A673 (cell line): ENCODE measurements around the gene MAML1. TPM values are rescaled to one million over a fixed set of nuclear protein-coding genes. Genes with fewer than 3 reads are reported as not detected.

ENCODE experiments used
- BruUV-seq: library from RNA; stranded (reverse); fragments of 400-500 nt; replicated peaks from 2 replicates; lab custom pipeline; 2021; lab: Mats Ljungman, UMichigan
- CTCF ChIA-PET: fragments of 300-600 bp; sonication (Branson Sonifier 250); formaldehyde crosslinking; loops from one replicate; lab custom pipeline; 2022; ENCODE audit warnings: antibody characterized with exemption; lab: Charles Lee
- POLR2A ChIA-PET: fragments of 300-600 bp; sonication (Branson Sonifier 250); formaldehyde crosslinking; loops from one replicate; lab custom pipeline; 2022; ENCODE audit warnings: antibody characterized with exemption; ENCODE audit not compliant: low non-redundant PET; lab: Charles Lee
- DNase-seq: peaks from one replicate; pipeline ENCODE4 v3.0.0-alpha.2; 2015; ENCODE audit warnings: low spot score
- H3K27ac ChIP-seq: fragments of 200-600 bp; sonication (generic); 2 replicates; pipeline ENCODE4 v1.5.1; 2016; ENCODE audit warnings: mixed run types, low read depth, mild to moderate bottlenecking, mixed read lengths, antibody characterized with exemption, low read length; ENCODE audit not compliant: poor library complexity, severe bottlenecking
- H3K27me3 ChIP-seq: fragments of 200-600 bp; sonication (generic); replicated peaks from 2 replicates; pipeline ENCODE4 v1.6.1; 2017; ENCODE audit warnings: mixed run types, low read depth, mild to moderate bottlenecking, mixed read lengths, antibody characterized with exemption, low read length; ENCODE audit not compliant: insufficient read depth, poor library complexity
- H3K36me3 ChIP-seq: fragments of 200-600 bp; sonication (generic); 2 replicates; pipeline ENCODE4 v1.6.1; 2016; ENCODE audit warnings: mixed run types, mild to moderate bottlenecking, mixed read lengths, antibody characterized with exemption, low read length; ENCODE audit not compliant: insufficient read depth, poor library complexity, severe bottlenecking
- H3K4me1 ChIP-seq: fragments of 200-600 bp; sonication (generic); 2 replicates; pipeline ENCODE4 v1.6.1; 2017; ENCODE audit warnings: mixed run types, mild to moderate bottlenecking, mixed read lengths, antibody characterized with exemption, low read length; ENCODE audit not compliant: insufficient read depth, poor library complexity, severe bottlenecking
- H3K4me3 ChIP-seq: fragments of 200-600 bp; sonication (generic); 2 replicates; pipeline ENCODE4 v1.5.1; 2016; ENCODE audit warnings: low read depth, mixed run types, mild to moderate bottlenecking, mixed read lengths, low read length; ENCODE audit not compliant: poor library complexity, severe bottlenecking
- H3K9me3 ChIP-seq: fragments of 200-600 bp; sonication (generic); 2 replicates; pipeline ENCODE4 v1.6.1; 2016; ENCODE audit warnings: mixed run types, low read depth, mild to moderate bottlenecking, mixed read lengths, antibody characterized with exemption, low read length; ENCODE audit not compliant: poor library complexity, severe bottlenecking
- EZH2 ChIP-seq: fragments of 200-600 bp; sonication (generic); IDR thresholded peaks from 2 replicates; pipeline ENCODE4 v1.6.1; 2017; ENCODE audit warnings: borderline replicate concordance, low read depth, mild to moderate bottlenecking, mixed read lengths, antibody characterized with exemption, low read length; ENCODE audit not compliant: poor library complexity, severe bottlenecking
- intact Hi-C: fragments of 100-400 bp; cut with micrococcal nuclease; formaldehyde crosslinking; loops from one replicate; pipeline ENCODE4 v1.10.0; 2022; ENCODE audit not compliant: unreplicated experiment
- total RNA-seq: library from RNA; stranded (reverse); gene quantifications from 2 replicates; pipeline ENCODE4 v1.2.3, GENCODE V29; 2021
- TF ChIP-seq, protein P1 (sequence below): fragments of 300-800, 200-600 bp; sonication (generic); conservative IDR thresholded peaks from 2 replicates; pipeline ENCODE4 v1.5.1; 2017; ENCODE audit warnings: low read depth, mild to moderate bottlenecking, antibody characterized with exemption, low read length, moderate library complexity, mixed read lengths

The MAML1 gene
- total RNA-seq, 1 experiment from 2014 or later = 34.3 TPM

DNA sequence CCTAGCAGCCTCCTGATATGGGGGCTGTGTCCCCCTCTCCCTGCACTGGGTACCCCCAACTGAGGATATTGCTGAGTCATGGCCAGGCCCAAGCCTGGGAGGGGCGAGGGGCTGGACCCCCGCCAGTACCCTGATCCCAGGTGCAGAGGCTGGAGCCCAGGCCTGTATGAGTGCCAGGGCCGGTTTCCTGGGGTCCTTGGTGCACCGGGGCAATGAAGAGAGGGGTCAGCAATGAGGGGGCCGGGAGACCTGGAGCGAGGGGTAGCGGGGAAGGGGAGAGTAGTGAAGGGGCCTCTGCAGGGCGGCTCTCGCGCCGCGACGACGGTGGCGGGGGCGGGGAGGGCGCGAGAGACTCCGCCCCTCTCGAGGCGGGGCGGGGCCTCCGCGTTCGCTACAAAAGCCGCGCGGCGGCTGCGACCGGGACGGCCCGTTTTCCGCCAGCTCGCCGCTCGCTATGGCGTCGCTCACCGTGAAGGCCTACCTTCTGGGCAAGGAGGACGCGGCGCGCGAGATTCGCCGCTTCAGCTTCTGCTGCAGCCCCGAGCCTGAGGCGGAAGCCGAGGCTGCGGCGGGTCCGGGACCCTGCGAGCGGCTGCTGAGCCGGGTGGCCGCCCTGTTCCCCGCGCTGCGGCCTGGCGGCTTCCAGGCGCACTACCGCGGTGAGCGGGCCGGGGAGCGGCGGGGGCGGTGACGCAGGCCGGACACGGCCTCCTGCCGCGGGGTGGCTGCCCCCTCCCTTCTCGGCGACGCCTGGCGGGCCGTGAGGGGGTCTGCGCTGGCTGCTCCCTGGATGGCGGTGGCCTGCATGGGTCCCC lies 88.1 kb downstream of the MAML1 start, which contains the start of gene SQSTM1:
Gene SQSTM1 (plus strand): TSS at position 423 of the 815 bp plus-strand sequence. CDS start 32 bp downstream, at position 455.
- Histone ChIP-seq H3K4me1 (peaks cover 16% of the 10 kb centered on the region), H3K9me3 (no peaks in the 10 kb centered on the region), H3K36me3 (peaks cover 28% of the 10 kb centered on the region), H3K27ac (peak within 1 kb of the TSS; percentile 93), H3K4me3 (peak within 1 kb of the TSS; percentile 88), H3K27me3 (no peaks in the 10 kb centered on the region)
- no TSS peak for BruUV-seq
- peak; percentile 78 for DNase-seq
- ChIA-PET POLR2A (no interaction called here), CTCF (no interaction called here)
- intact Hi-C loops = loop anchor here (5.0 kb wide), 1 partner anchor 87 kb away; the partner anchor contains the start of gene TBC1D9B
- TF ChIP-seq, protein P1, sequence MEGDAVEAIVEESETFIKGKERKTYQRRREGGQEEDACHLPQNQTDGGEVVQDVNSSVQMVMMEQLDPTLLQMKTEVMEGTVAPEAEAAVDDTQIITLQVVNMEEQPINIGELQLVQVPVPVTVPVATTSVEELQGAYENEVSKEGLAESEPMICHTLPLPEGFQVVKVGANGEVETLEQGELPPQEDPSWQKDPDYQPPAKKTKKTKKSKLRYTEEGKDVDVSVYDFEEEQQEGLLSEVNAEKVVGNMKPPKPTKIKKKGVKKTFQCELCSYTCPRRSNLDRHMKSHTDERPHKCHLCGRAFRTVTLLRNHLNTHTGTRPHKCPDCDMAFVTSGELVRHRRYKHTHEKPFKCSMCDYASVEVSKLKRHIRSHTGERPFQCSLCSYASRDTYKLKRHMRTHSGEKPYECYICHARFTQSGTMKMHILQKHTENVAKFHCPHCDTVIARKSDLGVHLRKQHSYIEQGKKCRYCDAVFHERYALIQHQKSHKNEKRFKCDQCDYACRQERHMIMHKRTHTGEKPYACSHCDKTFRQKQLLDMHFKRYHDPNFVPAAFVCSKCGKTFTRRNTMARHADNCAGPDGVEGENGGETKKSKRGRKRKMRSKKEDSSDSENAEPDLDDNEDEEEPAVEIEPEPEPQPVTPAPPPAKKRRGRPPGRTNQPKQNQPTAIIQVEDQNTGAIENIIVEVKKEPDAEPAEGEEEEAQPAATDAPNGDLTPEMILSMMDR = no peak
- TF ChIP-seq EZH2 = no peak

DNA sequence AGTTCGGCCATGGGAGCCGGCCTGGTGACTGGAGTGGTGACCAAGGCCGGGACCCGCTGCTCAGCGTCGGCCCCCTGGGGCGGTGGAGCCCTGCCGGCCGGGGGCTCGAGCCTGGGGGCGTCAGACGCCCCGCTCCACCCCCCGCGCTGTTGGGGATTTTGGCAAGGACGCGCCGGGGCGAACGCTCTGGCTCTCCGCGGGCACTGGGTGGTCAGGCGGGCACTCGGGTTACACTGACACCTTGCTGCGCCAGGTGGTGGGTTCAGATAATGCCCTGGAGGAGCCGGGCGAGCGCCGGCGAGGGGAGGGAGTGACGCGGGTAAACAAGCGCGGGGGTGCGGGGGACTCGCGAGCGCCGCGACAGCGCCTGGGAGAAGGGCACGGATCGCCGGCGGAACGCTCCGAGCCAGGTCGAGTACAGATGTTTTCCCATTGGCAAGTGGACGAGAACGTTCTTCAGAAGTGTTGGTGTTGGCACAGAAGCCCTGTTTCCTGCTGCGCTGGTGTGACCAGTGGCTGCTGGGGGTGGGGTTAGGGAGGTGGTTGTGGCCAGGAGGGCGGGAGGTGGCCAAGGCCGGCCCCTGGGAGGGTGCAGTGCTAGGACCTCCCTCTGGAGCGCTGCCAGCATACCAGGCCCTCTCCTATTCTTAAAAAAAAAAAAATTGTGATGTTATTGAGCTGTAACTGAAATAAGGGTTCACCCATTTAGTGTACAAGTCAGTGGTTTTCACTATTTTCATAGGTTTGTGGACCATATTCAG lies 88.9 kb downstream of the MAML1 start:
- Histone ChIP-seq H3K36me3 (peaks cover 32% of the 10 kb centered on the region), H3K9me3 (no peaks in the 10 kb centered on the region), H3K4me3 (peak overlapping the region; percentile 88), H3K4me1 (peaks cover 16% of the 10 kb centered on the region), H3K27me3 (no peaks in the 10 kb centered on the region), H3K27ac (peak overlapping the region; percentile 93)
- DNase-seq = peak; percentile 62
- POLR2A ChIA-PET = interaction anchor here (0.8 kb wide), 1 partner anchor 198 kb away, joined by 3 read pairs; the partner anchor contains the start of gene HNRNPH1
- CTCF ChIA-PET = no interaction called here
- intact Hi-C loops = loop anchor here (5.0 kb wide), 1 partner anchor 86 kb away; the partner anchor contains the start of gene TBC1D9B
- BruUV-seq = no TSS peak
- no peak for TF ChIP-seq EZH2
- TF ChIP-seq, protein P1 = 0 out of 2 replicates have a peak, but pooled peaks have one; percentile 9

DNA sequence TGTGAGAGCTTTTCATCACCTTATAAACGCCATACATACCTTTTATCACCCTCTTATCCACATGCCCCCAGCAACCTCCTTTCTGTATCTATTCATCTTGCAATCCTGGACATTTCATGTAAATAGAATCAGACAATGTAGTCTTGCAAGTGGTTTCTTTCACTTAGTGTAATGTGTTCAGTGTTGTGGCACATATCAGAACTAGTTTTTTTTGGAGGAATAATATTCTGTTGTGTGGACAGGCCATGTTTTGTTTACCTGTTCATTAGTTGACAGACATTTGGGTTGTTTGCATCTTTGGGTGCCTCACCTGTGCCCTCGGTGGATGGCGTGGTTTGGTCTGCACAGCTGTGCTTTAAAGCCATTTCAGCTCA lies 89.4 kb downstream of the MAML1 start:
- Histone ChIP-seq H3K4me1 (peaks cover 16% of the 10 kb centered on the region), H3K27ac (no peak overlapping the region), H3K9me3 (no peaks in the 10 kb centered on the region), H3K27me3 (no peaks in the 10 kb centered on the region), H3K4me3 (peak overlapping the region; percentile 88), H3K36me3 (peaks cover 36% of the 10 kb centered on the region)
- intact Hi-C loops = loop anchor here (5.0 kb wide), 1 partner anchor 85 kb away; the partner anchor contains the start of gene TBC1D9B
- no peak for DNase-seq
- TSS peak; percentile 67 for BruUV-seq
- CTCF ChIA-PET = no interaction called here
- TF ChIP-seq, protein P1 = no peak
- no peak for TF ChIP-seq EZH2
- POLR2A ChIA-PET = interaction anchor here (0.8 kb wide), 1 partner anchor 199 kb away, joined by 3 read pairs; the partner anchor contains the start of gene HNRNPH1
